IMR-90 (cell line): ENCODE measurements around the gene CCND3.

Source experiments
- BHLHE40 ChIP-seq: fragments of 150-350 bp; IDR thresholded peaks from 2 replicates; pipeline ENCODE4 v1.6.1; 2016; ENCODE audit warnings: mild to moderate bottlenecking, low read depth, low read length
- CTCF ChIP-seq: conservative IDR thresholded peaks from 2 replicates; pipeline ENCODE4 v1.5.1; 2012; ENCODE audit warnings: mild to moderate bottlenecking, low read depth, low read length, improper control_type of control experiment
- MAFK ChIP-seq: IDR thresholded peaks from 2 replicates; pipeline ENCODE4 v1.6.1; 2012; ENCODE audit warnings: low read depth, low read length, improper control_type of control experiment
- MAZ ChIP-seq: IDR thresholded peaks from 2 replicates; pipeline ENCODE4 v1.6.1; 2012; ENCODE audit warnings: low read depth, mild to moderate bottlenecking, low read length, improper control_type of control experiment, moderate library complexity, borderline replicate concordance
- POLR2A ChIP-seq: IDR thresholded peaks from 2 replicates; pipeline ENCODE4 v1.6.1; 2012; ENCODE audit warnings: mild to moderate bottlenecking, low read depth, low read length
- RAD21 ChIP-seq: IDR thresholded peaks from 2 replicates; pipeline ENCODE4 v1.6.1; 2012; ENCODE audit warnings: low read length, improper control_type of control experiment
- RCOR1 ChIP-seq: IDR thresholded peaks from 2 replicates; pipeline ENCODE4 v1.6.1; 2012; ENCODE audit warnings: mild to moderate bottlenecking, low read length, improper control_type of control experiment; ENCODE audit not compliant: insufficient replicate concordance
- RFX5 ChIP-seq: IDR thresholded peaks from 2 replicates; pipeline ENCODE4 v1.8.0; 2012; ENCODE audit warnings: low read depth, mild to moderate bottlenecking, low read length, moderate library complexity
- SMC3 ChIP-seq: fragments of 150-350 bp; IDR thresholded peaks from 2 replicates; pipeline ENCODE4 v1.6.1; 2016; ENCODE audit warnings: low read depth, mild to moderate bottlenecking, antibody characterized with exemption, low read length, moderate library complexity
- USF2 ChIP-seq: fragments of 150-350 bp; IDR thresholded peaks from 2 replicates; pipeline ENCODE4 v1.6.1; 2017; ENCODE audit warnings: mild to moderate bottlenecking, antibody characterized with exemption, low read length, low read depth

GRCh38 chr6:41917528-41917927 lies 24.1 kb downstream of the CCND3 start:
- TF ChIP-seq CTCF (no peak), USF2 (no peak), SMC3 (no peak), MAZ (no peak), POLR2A (peak; percentile 46; the same call in 1 of the 2 replicates), RAD21 (no peak), MAFK (peak; percentile 99), BHLHE40 (peak; percentile 27; the same call in 1 of the 2 replicates), RCOR1 (peak; percentile 36), RFX5 (no peak)
